Keratinocyte (primary cell): Measurements from ENCODE around the gene SH2D6. TPM values are rescaled to one million over a fixed set of nuclear protein-coding genes. Genes with fewer than 3 reads are reported as not detected.
"Not testable (repeated sequence)": the region's sequence is repeated elsewhere in the genome, so short reads cannot be mapped to it uniquely, and the experiment has no call there.

Experiments
- DNase-seq: peaks from one replicate; pipeline ENCODE4 v3.0.0-alpha.2; 2011; ENCODE audit warnings: low read depth, missing footprints, low spot score
- FAIRE-seq: peaks from 2 replicates; lab custom pipeline; 2011; peaks lifted over from hg19 to GRCh38; lab: Jason Lieb, UNC
- H2AFZ ChIP-seq: 2 replicates; pipeline ENCODE4 v1.6.0; 2012; ENCODE audit warnings: low read length, control low read depth, inconsistent platforms; ENCODE audit not compliant: control insufficient read depth
- H3K27ac ChIP-seq: 2 replicates; pipeline ENCODE4 v1.5.1; 2011; ENCODE audit warnings: low read length; ENCODE audit not compliant: control insufficient read depth, insufficient read depth
- H3K27me3 ChIP-seq: 3 replicates; pipeline ENCODE4 v1.6.0; 2011; ENCODE audit warnings: low read length; ENCODE audit not compliant: control insufficient read depth, insufficient read depth; ENCODE audit errors: extremely low read depth
- H3K36me3 ChIP-seq, 2 experiments: 2 replicates in 1 of 2; 3 replicates in 1 of 2; pipeline ENCODE4 v1.5.1; 2011; ENCODE audit warnings: low read length in 2 of 2, mild to moderate bottlenecking in 1 of 2; ENCODE audit not compliant: control insufficient read depth in 2 of 2, insufficient read depth in 2 of 2; ENCODE audit errors: extremely low read depth in 1 of 2
- H3K4me1 ChIP-seq: 3 replicates; pipeline ENCODE4 v1.5.1; 2011; ENCODE audit warnings: low read length; ENCODE audit not compliant: control insufficient read depth, insufficient read depth; ENCODE audit errors: extremely low read depth
- H3K4me2 ChIP-seq: 3 replicates; pipeline ENCODE4 v1.6.0; 2011; ENCODE audit warnings: low read depth, low read length; ENCODE audit not compliant: control insufficient read depth, insufficient read depth; ENCODE audit errors: extremely low read depth
- H3K4me3 ChIP-seq, 3 experiments: fragments of 200-600 bp in 1 of 3; sonication (generic) in 1 of 3; 2 replicates in 2 of 3; 3 replicates in 1 of 3; pipeline ENCODE4 v1.5.1; 2011 to 2016; ENCODE audit warnings: low read length in 3 of 3, mild to moderate bottlenecking in 3 of 3, control low read depth in 2 of 3, inconsistent platforms in 1 of 3, low read depth in 1 of 3, mixed read lengths in 1 of 3, mixed run types in 1 of 3, moderate library complexity in 1 of 3; ENCODE audit not compliant: control insufficient read depth in 2 of 3, insufficient read depth in 2 of 3; ENCODE audit errors: extremely low read depth in 1 of 3
- H3K79me2 ChIP-seq: 2 replicates; pipeline ENCODE4 v1.6.0; 2012; ENCODE audit warnings: low read length; ENCODE audit not compliant: control insufficient read depth, insufficient read depth
- H3K9ac ChIP-seq: 3 replicates; pipeline ENCODE4 v1.6.0; 2011; ENCODE audit warnings: low read length; ENCODE audit not compliant: control insufficient read depth, insufficient read depth; ENCODE audit errors: extremely low read depth
- H3K9me1 ChIP-seq: 3 replicates; pipeline ENCODE4 v1.6.0; 2011; ENCODE audit warnings: low read length; ENCODE audit not compliant: control insufficient read depth, insufficient read depth; ENCODE audit errors: extremely low read depth
- H3K9me3 ChIP-seq: 2 replicates; pipeline ENCODE4 v1.5.1; 2012; ENCODE audit warnings: low read depth, low read length; ENCODE audit not compliant: control insufficient read depth
- H4K20me1 ChIP-seq: 3 replicates; pipeline ENCODE4 v1.6.0; 2011; ENCODE audit warnings: low read length; ENCODE audit not compliant: control insufficient read depth, insufficient read depth; ENCODE audit errors: extremely low read depth
- EZH2 ChIP-seq: IDR thresholded peaks from one replicate; pipeline ENCODE4 v1.6.1; 2012; ENCODE audit warnings: inconsistent platforms, mild to moderate bottlenecking, low read length, moderate library complexity
- dilution Hi-C: fragments of 300-500 bp; cut with MboI; formaldehyde crosslinking; loops from one replicate; pipeline ENCODE4 v1.7.0; 2020; ENCODE audit warnings: low sequenced_read_pairs; ENCODE audit not compliant: extremely low pct_ligation_motif_present
- polyA plus RNA-seq, 5 experiments: library from polyadenylated mRNA; depleted of rRNA in 3 of 5; stranded (reverse) in 3 of 5; stranded (forward) in 1 of 5; unstranded in 1 of 5; fragments of >200 nt; gene quantifications; 1 replicate in 1 of 5; 2 replicates in 3 of 5; 3 replicates in 1 of 5; pipeline versions ENCODE4 v1.2.1 to v1.2.3, GENCODE V29; 2011 to 2012; ENCODE audit warnings: missing spikeins in 2 of 5, low read depth in 1 of 5, low replicate concordance in 1 of 5
- TF ChIP-seq, protein P1 (sequence below), 3 experiments: IDR thresholded peaks in 1 of 3; conservative IDR thresholded peaks in 1 of 3; optimal IDR thresholded peaks in 1 of 3; 2 replicates in 2 of 3; 3 replicates in 1 of 3; pipeline versions ENCODE3 to v1.5.1; 2011; ENCODE audit warnings: low read length in 3 of 3, mild to moderate bottlenecking in 3 of 3, moderate library complexity in 2 of 3, control low read depth in 1 of 3, inconsistent platforms in 1 of 3; ENCODE audit not compliant: insufficient read depth in 2 of 3; ENCODE audit errors: extremely low read depth in 1 of 3

SH2D6 gene
- polyA plus RNA-seq, 1 donor (not counting 4 experiments of a cell fraction or from before 2014, with no cell fraction given), result 0.10 TPM

DNA sequence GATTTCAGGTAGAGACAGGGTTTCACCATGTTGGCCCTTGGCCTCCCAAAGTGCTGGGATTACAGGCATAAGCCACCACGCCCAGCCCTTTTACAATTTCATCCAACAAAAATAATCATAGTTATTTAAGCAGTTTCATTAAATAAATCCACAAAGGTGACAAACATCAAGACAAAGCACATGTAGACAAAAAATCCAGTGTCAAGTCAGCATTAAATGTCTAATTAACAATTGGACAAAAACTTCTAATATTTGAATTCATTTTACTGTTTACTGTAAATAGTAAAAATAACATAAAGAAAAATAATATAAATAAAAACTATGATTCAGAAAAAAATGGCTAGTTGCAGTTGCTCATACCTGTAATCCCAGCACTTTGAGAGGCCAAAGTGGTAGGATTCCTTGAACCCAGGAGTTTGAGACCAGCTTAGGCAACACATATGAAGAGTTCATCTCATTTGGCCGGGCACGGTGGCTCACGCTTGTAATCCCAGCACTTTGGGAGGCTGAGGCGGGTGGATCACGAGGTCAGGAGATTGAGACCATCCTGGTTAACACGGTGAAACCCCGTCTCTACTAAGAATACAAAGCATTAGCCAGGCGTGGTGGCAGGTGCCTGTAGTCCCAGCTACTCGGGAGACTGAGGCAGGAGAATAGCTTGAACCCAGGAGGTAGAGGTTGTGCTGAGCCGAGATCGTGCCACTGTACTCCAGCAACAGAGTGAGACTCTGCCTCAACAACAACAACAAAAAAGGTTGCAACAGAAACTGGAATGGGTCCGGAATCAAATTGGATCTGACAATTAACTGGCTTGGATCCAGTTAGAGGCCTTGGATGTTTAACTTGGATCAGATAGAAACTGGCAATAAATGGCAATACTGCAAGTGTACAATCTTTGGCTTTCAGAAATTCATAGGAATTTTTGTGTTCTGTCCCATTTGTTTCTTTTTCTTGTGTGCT, 63.6 kb downstream of the SH2D6 start:
- DNase-seq (no peak), FAIRE-seq (no peak)
- no peaks in the 10 kb centered on the region for H3K9me1 ChIP-seq
- H3K9me3 ChIP-seq, result no peaks in the 10 kb centered on the region
- no peaks in the 10 kb centered on the region for H3K27me3 ChIP-seq
- H3K4me3 ChIP-seq, result no peak overlapping the region
- H3K4me1 ChIP-seq, result no peaks in the 10 kb centered on the region
- no peaks in the 10 kb centered on the region for H4K20me1 ChIP-seq
- H3K9ac ChIP-seq, result no peak overlapping the region
- no peaks in the 10 kb centered on the region for H3K79me2 ChIP-seq
- TF ChIP-seq, protein P1, sequence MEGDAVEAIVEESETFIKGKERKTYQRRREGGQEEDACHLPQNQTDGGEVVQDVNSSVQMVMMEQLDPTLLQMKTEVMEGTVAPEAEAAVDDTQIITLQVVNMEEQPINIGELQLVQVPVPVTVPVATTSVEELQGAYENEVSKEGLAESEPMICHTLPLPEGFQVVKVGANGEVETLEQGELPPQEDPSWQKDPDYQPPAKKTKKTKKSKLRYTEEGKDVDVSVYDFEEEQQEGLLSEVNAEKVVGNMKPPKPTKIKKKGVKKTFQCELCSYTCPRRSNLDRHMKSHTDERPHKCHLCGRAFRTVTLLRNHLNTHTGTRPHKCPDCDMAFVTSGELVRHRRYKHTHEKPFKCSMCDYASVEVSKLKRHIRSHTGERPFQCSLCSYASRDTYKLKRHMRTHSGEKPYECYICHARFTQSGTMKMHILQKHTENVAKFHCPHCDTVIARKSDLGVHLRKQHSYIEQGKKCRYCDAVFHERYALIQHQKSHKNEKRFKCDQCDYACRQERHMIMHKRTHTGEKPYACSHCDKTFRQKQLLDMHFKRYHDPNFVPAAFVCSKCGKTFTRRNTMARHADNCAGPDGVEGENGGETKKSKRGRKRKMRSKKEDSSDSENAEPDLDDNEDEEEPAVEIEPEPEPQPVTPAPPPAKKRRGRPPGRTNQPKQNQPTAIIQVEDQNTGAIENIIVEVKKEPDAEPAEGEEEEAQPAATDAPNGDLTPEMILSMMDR (optimal IDR thresholded peaks at IDR 0.05 in 1 of 3, IDR thresholded peaks at IDR 0.05 in 1 of 3, conservative IDR thresholded peaks at IDR 0.05 in 1 of 3; ENCODE audit: extremely low read depth in 1 of 3, insufficient read depth in 2 of 3, low read length in 3 of 3), result no peak
- TF ChIP-seq EZH2, result no peak
- no peak overlapping the region for H3K4me2 ChIP-seq
- no peak overlapping the region for H3K27ac ChIP-seq
- no peaks in the 10 kb centered on the region for H3K36me3 ChIP-seq
- H2AFZ ChIP-seq, result no peak overlapping the region
- dilution Hi-C loops, result no loop called here

DNA sequence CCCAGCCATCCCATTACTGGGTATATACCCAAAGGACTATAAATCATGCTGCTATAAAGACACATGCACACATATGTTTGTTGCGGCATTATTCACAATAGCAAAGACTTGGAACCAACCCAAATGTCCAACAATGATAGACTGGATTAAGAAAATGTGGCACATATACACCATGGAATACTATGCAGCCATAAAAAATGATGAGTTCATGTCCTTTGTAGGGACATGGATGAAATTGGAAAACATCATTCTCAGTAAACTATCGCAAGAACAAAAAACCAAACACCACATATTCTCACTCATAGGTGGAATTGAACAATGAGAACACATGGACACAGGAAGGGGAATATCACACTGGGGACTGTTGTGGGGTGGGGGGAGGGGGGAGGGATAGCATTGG, 66.1 kb downstream of the SH2D6 start:
- H2AFZ ChIP-seq, DNase-seq, H3K36me3 ChIP-seq, H3K27me3 ChIP-seq, H3K9ac ChIP-seq, H3K4me3 ChIP-seq, H3K4me2 ChIP-seq, H3K4me1 ChIP-seq, H3K9me3 ChIP-seq, H4K20me1 ChIP-seq, H3K9me1 ChIP-seq, FAIRE-seq, H3K27ac ChIP-seq, dilution Hi-C loops, H3K79me2 ChIP-seq: not testable (repeated sequence)
